GM19372 (cell line): Measurements from ENCODE around the gene RRN3.
"Not testable (repeated sequence)": the region's sequence is repeated elsewhere in the genome, so short reads cannot be mapped to it uniquely, and the experiment has no call there.

ENCODE experiments used
- ATAC-seq: cut with Tn5 transposase; IDR thresholded peaks from one replicate; pipeline ENCODE4 v1.9.1; 2021; ENCODE audit warnings: mild to moderate bottlenecking, low read depth, moderate library complexity; ENCODE audit not compliant: unreplicated experiment

Gene RRN3

GRCh38 chr16:15028801-15029698, 65.0 kb downstream of the RRN3 start:
- ATAC-seq, result not testable (repeated sequence)

GRCh38 chr16:15028345-15028715, 65.7 kb downstream of the RRN3 start:
- not testable (repeated sequence) for ATAC-seq

- not testable (repeated sequence) for ATAC-seq
Measured at GRCh38 chr16:15027503-15028344, 66.3 kb downstream of the RRN3 start.

GRCh38 chr16:15027051-15027450, 67.0 kb downstream of the RRN3 start:
- ATAC-seq, result not testable (repeated sequence)

GRCh38 chr16:15025234-15025951, 68.7 kb downstream of the RRN3 start:
- ATAC-seq, result not testable (repeated sequence)

- ATAC-seq, result not testable (repeated sequence)
Measured at GRCh38 chr16:15024858-15025199, 69.2 kb downstream of the RRN3 start.

- ATAC-seq, result not testable (repeated sequence)
Measured at GRCh38 chr16:15023381-15024077, 70.5 kb downstream of the RRN3 start.

GRCh38 chr16:15022194-15022593, 71.9 kb downstream of the RRN3 start:
- peak; percentile 78 for ATAC-seq

GRCh38 chr16:15021429-15021828, 72.6 kb downstream of the RRN3 start:
- not testable (repeated sequence) for ATAC-seq

- ATAC-seq, result not testable (repeated sequence)
Measured at GRCh38 chr16:15016951-15017580, 77.0 kb downstream of the RRN3 start.

- not testable (repeated sequence) for ATAC-seq
Measured at GRCh38 chr16:15016354-15016753, 77.7 kb downstream of the RRN3 start.

- not testable (repeated sequence) for ATAC-seq
Measured at GRCh38 chr16:15015671-15016070, 78.4 kb downstream of the RRN3 start.

GRCh38 chr16:15012941-15013340, 81.1 kb downstream of the RRN3 start:
- not testable (repeated sequence) for ATAC-seq
